ENCODE data around the gene CHN1.

CHN1 gene

DNA sequence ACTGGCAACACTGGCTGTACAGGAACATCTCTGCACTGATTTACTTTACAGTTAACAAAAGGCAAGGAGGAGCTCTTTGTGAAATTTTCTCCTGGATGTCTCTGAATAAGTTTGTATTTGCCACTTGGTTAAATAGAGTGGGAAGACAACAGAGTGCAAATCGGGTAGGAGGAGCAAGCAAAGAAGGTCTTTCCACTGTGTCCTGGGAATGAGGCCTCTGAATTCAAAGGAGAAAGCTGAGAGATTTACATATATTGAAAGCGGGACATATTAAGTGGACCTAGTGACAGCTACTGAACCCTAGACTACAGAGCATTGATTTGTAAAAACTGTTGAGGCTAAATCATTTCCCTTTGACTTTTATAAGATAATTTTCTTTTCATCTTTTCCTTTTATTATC is 123.5 kb downstream of the CHN1 start:
- H3K36me3 ChIP-seq (ENCODE audit: insufficient read depth, low read length): no peaks in the 10 kb centered on the region
- no peaks in the 10 kb centered on the region for H3K27me3 ChIP-seq (ENCODE audit: control insufficient read depth in 1 of 2, insufficient read depth in 2 of 2, low read length in 2 of 2)
- no peak overlapping the region for H3K27ac ChIP-seq (ENCODE audit: low read depth, low read length)
- H3K4me1 ChIP-seq (ENCODE audit: insufficient read depth, low read length): no peaks in the 10 kb centered on the region
- H3K9me3 ChIP-seq (ENCODE audit: low read length): no peaks in the 10 kb centered on the region
- H3K9ac ChIP-seq (ENCODE audit: low read length): no peak overlapping the region
- no peak overlapping the region for H3K4me3 ChIP-seq (ENCODE audit: low read depth in 1 of 2, low read length in 2 of 2)

DNA sequence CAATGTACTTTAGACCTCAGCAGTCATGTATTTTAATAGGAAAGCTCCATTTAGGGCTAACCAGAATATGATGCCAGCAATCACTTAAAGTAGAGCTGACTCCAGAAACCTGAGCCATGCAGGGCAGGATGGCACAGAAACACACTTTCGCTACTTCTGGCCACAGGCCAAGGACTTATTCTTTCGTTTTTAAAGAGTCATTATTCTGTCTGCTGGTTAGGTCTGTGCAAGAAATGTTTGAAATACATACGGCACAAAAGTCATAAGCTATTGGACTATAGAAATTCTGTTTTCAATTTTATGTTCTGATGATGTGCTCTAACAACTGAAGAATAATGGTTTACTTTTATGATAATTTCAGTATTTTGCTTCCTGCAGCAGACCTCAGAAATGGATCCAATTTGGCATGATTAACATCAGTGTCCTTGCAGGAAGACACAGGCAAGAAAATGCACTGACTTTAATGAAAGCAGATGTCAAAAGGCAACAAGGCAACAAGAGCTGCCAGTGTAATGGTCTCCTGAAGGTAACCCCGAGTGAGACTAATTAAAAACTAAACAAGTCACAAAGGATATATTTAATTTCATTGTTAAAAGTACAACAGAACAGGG is 126.5 kb downstream of the CHN1 start:
- H3K27ac ChIP-seq (ENCODE audit: low read depth, low read length): peak overlapping the region; percentile 7
- H3K36me3 ChIP-seq (ENCODE audit: insufficient read depth, low read length): no peaks in the 10 kb centered on the region
- H3K4me1 ChIP-seq (ENCODE audit: insufficient read depth, low read length): no peaks in the 10 kb centered on the region
- H3K9ac ChIP-seq (ENCODE audit: low read length): no peak overlapping the region
- no peaks in the 10 kb centered on the region for H3K27me3 ChIP-seq (ENCODE audit: control insufficient read depth in 1 of 2, insufficient read depth in 2 of 2, low read length in 2 of 2)
- H3K9me3 ChIP-seq (ENCODE audit: low read length): no peaks in the 10 kb centered on the region
- H3K4me3 ChIP-seq (ENCODE audit: low read depth in 1 of 2, low read length in 2 of 2): peak overlapping the region in 1 of 2 donors; percentile 57

- Histone ChIP-seq H3K36me3 (ENCODE audit: insufficient read depth, low read length) (no peaks in the 10 kb centered on the region), H3K9me3 (ENCODE audit: low read length) (no peaks in the 10 kb centered on the region), H3K4me1 (ENCODE audit: insufficient read depth, low read length) (no peaks in the 10 kb centered on the region), H3K9ac (ENCODE audit: low read length) (no peak overlapping the region), H3K4me3 (ENCODE audit: low read depth in 1 of 2, low read length in 2 of 2) (no peak overlapping the region), H3K27ac (ENCODE audit: low read depth, low read length) (no peak overlapping the region), H3K27me3 (ENCODE audit: control insufficient read depth in 1 of 2, insufficient read depth in 2 of 2, low read length in 2 of 2) (no peaks in the 10 kb centered on the region)
Measured at GRCh38 chr2:174877751-174878150, 127.4 kb downstream of the CHN1 start.

- H3K4me3 ChIP-seq (ENCODE audit: low read depth in 1 of 2, low read length in 2 of 2): no peak overlapping the region
Measured at GRCh38 chr2:174877301-174877700, 127.9 kb downstream of the CHN1 start.

DNA sequence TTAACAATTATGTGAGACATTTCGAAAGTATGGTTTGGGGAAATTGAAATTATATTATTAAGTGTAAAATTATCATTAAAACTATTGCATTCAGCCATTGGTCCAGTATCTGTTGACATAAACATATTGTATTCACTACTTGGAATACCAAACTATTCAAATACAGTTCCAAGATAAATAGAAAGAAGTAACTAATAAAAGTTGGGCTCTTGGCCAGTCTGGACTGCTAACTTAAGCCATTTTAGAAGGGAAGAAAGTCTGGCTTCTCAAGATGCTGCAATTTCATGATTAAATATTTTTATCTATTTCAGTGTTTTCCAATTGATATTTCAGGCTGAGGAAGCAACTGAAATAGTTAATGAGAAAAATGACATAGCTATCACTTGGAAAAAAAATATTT is 131.1 kb downstream of the CHN1 start:
- H3K4me3 ChIP-seq (ENCODE audit: low read depth in 1 of 2, low read length in 2 of 2): no peak overlapping the region

More at GRCh38 chr2:174877301-174877700, 127.9 kb downstream of the CHN1 start:
- Histone ChIP-seq H3K27ac (ENCODE audit: low read depth, low read length) (no peak overlapping the region), H3K9ac (ENCODE audit: low read length) (no peak overlapping the region), H3K9me3 (ENCODE audit: low read length) (no peaks in the 10 kb centered on the region), H3K36me3 (ENCODE audit: insufficient read depth, low read length) (no peaks in the 10 kb centered on the region), H3K27me3 (ENCODE audit: control insufficient read depth in 1 of 2, insufficient read depth in 2 of 2, low read length in 2 of 2) (no peaks in the 10 kb centered on the region), H3K4me1 (ENCODE audit: insufficient read depth, low read length) (no peaks in the 10 kb centered on the region)

DNA sequence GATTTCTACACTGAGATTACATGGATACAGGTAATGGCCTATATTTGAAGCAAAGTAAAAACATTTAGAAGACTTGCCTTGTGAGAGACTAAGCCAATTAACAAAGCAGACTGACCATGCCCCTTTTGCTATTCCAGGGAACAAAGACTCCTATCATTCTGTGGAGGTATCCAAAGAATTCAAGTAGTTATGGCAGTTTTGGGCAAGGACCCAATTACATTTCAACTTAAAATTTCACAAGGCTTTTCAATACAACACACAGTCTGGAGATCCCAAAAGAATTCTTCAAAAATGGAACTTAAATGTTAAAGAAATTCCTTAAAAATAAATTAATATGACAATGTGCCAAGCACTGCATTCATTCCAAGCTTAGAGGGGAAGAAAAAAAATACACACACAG is 131.7 kb downstream of the CHN1 start:
- Histone ChIP-seq H3K9me3 (ENCODE audit: low read length) (no peaks in the 10 kb centered on the region), H3K27ac (ENCODE audit: low read depth, low read length) (no peak overlapping the region)

More for the DNA sequence above, 131.1 kb downstream of the CHN1 start:
- Histone ChIP-seq H3K36me3 (ENCODE audit: insufficient read depth, low read length) (no peaks in the 10 kb centered on the region), H3K27me3 (ENCODE audit: control insufficient read depth in 1 of 2, insufficient read depth in 2 of 2, low read length in 2 of 2) (no peaks in the 10 kb centered on the region), H3K27ac (ENCODE audit: low read depth, low read length) (no peak overlapping the region), H3K9me3 (ENCODE audit: low read length) (no peaks in the 10 kb centered on the region), H3K9ac (ENCODE audit: low read length) (no peak overlapping the region), H3K4me1 (ENCODE audit: insufficient read depth, low read length) (no peaks in the 10 kb centered on the region)

GRCh38 chr2:174870787-174871186 is 134.4 kb downstream of the CHN1 start:
- no peaks in the 10 kb centered on the region for H3K27me3 ChIP-seq (ENCODE audit: control insufficient read depth in 1 of 2, insufficient read depth in 2 of 2, low read length in 2 of 2)
- H3K9me3 ChIP-seq (ENCODE audit: low read length): no peaks in the 10 kb centered on the region
- no peak overlapping the region for H3K4me3 ChIP-seq (ENCODE audit: low read depth in 1 of 2, low read length in 2 of 2)
- no peak overlapping the region for H3K9ac ChIP-seq (ENCODE audit: low read length)
- H3K27ac ChIP-seq (ENCODE audit: low read depth, low read length): no peak overlapping the region
- no peaks in the 10 kb centered on the region for H3K4me1 ChIP-seq (ENCODE audit: insufficient read depth, low read length)
- no peaks in the 10 kb centered on the region for H3K36me3 ChIP-seq (ENCODE audit: insufficient read depth, low read length)

More for the DNA sequence above, 131.7 kb downstream of the CHN1 start:
- H3K4me3 ChIP-seq (ENCODE audit: low read depth in 1 of 2, low read length in 2 of 2): no peak overlapping the region
- no peaks in the 10 kb centered on the region for H3K36me3 ChIP-seq (ENCODE audit: insufficient read depth, low read length)
- H3K4me1 ChIP-seq (ENCODE audit: insufficient read depth, low read length): no peaks in the 10 kb centered on the region
- H3K27me3 ChIP-seq (ENCODE audit: control insufficient read depth in 1 of 2, insufficient read depth in 2 of 2, low read length in 2 of 2): no peaks in the 10 kb centered on the region
- no peak overlapping the region for H3K9ac ChIP-seq (ENCODE audit: low read length)

DNA sequence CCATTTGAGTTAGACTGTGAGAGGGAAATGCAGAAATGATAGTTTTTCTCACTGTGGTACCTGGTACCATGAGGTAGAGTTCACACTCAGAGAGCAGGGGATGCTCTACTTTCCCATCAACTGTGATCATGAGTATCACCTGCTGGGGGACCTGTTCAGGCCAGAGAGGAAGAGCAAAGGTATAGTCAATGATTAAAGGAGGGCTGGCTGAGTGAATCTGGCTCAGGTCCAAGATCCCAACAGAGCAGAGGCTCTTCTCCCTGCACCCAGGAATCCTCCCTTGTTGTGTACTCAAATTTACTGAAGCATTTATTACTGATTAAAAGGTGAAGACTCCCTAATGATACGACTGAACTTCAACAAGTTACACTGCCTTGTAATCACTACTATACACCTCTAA is 136.3 kb downstream of the CHN1 start:
- Histone ChIP-seq H3K27ac (ENCODE audit: low read depth, low read length) (no peak overlapping the region), H3K4me1 (ENCODE audit: insufficient read depth, low read length) (no peaks in the 10 kb centered on the region), H3K36me3 (ENCODE audit: insufficient read depth, low read length) (no peaks in the 10 kb centered on the region), H3K9me3 (ENCODE audit: low read length) (no peaks in the 10 kb centered on the region), H3K4me3 (ENCODE audit: low read depth in 1 of 2, low read length in 2 of 2) (no peak overlapping the region), H3K9ac (ENCODE audit: low read length) (no peak overlapping the region), H3K27me3 (ENCODE audit: control insufficient read depth in 1 of 2, insufficient read depth in 2 of 2, low read length in 2 of 2) (no peaks in the 10 kb centered on the region)

DNA sequence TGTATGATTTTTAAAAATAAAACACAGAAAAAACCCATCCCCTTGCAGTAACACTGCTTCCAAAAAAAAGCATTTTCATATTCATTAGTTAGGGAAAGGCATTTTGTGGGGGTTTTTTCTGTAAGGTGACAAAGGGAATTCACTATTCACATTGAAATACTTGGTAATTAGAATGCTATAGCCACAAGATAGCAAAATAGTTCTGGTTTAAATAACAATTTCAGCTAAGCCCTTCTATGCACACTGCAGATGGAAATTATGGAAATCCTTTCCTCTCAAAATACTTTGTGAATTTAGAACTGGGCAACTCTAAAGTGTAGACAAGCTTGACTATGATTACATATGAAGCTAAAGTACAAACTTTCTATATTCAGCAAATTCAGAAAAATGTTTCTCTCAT is 138.8 kb downstream of the CHN1 start:
- no peak overlapping the region for H3K27ac ChIP-seq (ENCODE audit: low read depth, low read length)
- no peaks in the 10 kb centered on the region for H3K9me3 ChIP-seq (ENCODE audit: low read length)
- no peak overlapping the region for H3K4me3 ChIP-seq (ENCODE audit: low read depth in 1 of 2, low read length in 2 of 2)
- no peaks in the 10 kb centered on the region for H3K27me3 ChIP-seq (ENCODE audit: control insufficient read depth in 1 of 2, insufficient read depth in 2 of 2, low read length in 2 of 2)
- no peaks in the 10 kb centered on the region for H3K36me3 ChIP-seq (ENCODE audit: insufficient read depth, low read length)
- no peaks in the 10 kb centered on the region for H3K4me1 ChIP-seq (ENCODE audit: insufficient read depth, low read length)
- H3K9ac ChIP-seq (ENCODE audit: low read length): no peak overlapping the region

DNA sequence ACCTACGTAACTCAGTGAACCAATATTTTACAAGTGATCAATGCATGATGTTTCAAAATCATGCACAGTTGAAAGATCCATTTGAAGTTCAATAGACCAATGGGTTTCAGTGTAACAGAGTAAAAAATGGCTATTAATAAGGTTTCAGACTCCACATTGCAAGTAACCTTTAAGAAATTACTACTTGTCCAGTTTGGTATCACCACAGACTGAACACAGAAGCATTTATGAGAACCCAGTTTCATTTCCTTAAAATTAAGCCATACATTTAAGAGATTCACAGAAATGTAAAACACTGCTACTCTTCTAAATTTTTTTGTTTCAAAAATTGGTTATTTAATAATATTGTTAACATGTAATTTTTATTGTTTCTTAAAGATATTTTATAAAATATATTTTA is 142.0 kb downstream of the CHN1 start:
- no peaks in the 10 kb centered on the region for H3K36me3 ChIP-seq (ENCODE audit: insufficient read depth, low read length)
- H3K27ac ChIP-seq (ENCODE audit: low read depth, low read length): no peak overlapping the region
- H3K27me3 ChIP-seq (ENCODE audit: control insufficient read depth in 1 of 2, insufficient read depth in 2 of 2, low read length in 2 of 2): no peaks in the 10 kb centered on the region
- no peak overlapping the region for H3K4me3 ChIP-seq (ENCODE audit: low read depth in 1 of 2, low read length in 2 of 2)
- no peaks in the 10 kb centered on the region for H3K9me3 ChIP-seq (ENCODE audit: low read length)
- no peak overlapping the region for H3K9ac ChIP-seq (ENCODE audit: low read length)
- no peaks in the 10 kb centered on the region for H3K4me1 ChIP-seq (ENCODE audit: insufficient read depth, low read length)

DNA sequence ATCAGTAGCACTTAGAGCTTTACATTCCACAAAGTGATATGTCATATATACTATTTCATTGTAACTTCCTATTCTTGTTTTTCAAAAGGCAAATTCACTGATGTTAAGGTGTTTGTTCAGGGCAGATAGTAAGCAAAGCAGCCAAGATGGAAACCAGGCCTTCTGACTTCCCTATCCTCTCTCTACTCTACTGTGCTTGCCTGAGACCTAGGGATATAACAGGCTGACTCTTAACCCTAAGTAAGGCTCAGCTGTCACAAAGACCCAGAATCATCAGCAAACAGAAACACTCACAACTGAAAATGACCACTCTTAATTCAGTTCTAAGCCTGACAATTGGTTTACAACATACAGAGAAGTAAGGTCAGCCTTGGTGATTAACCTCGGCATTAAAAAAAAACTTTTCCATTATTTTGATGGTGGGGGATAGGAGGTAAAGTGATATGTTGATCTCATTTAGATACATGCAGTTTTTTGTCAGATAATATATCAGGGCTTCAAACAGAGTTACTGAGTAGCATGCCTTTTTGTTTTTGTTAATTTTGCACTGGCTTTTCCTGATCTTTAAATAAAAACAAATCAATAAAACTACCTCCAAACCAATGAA is 145.5 kb downstream of the CHN1 start:
- H3K27ac ChIP-seq (ENCODE audit: low read depth, low read length): no peak overlapping the region
- no peaks in the 10 kb centered on the region for H3K9me3 ChIP-seq (ENCODE audit: low read length)
- no peaks in the 10 kb centered on the region for H3K4me1 ChIP-seq (ENCODE audit: insufficient read depth, low read length)
- no peaks in the 10 kb centered on the region for H3K36me3 ChIP-seq (ENCODE audit: insufficient read depth, low read length)
- H3K9ac ChIP-seq (ENCODE audit: low read length): no peak overlapping the region
- no peaks in the 10 kb centered on the region for H3K27me3 ChIP-seq (ENCODE audit: control insufficient read depth in 1 of 2, insufficient read depth in 2 of 2, low read length in 2 of 2)
- H3K4me3 ChIP-seq (ENCODE audit: low read depth in 1 of 2, low read length in 2 of 2): no peak overlapping the region

GRCh38 chr2:174858745-174859144 is 146.4 kb downstream of the CHN1 start:
- Histone ChIP-seq H3K9ac (ENCODE audit: low read length) (no peak overlapping the region), H3K36me3 (ENCODE audit: insufficient read depth, low read length) (no peaks in the 10 kb centered on the region), H3K9me3 (ENCODE audit: low read length) (no peaks in the 10 kb centered on the region), H3K4me1 (ENCODE audit: insufficient read depth, low read length) (no peaks in the 10 kb centered on the region), H3K27ac (ENCODE audit: low read depth, low read length) (no peak overlapping the region), H3K27me3 (ENCODE audit: control insufficient read depth in 1 of 2, insufficient read depth in 2 of 2, low read length in 2 of 2) (no peaks in the 10 kb centered on the region), H3K4me3 (ENCODE audit: low read depth in 1 of 2, low read length in 2 of 2) (no peak overlapping the region)
